Mammary microvascular endothelial cell (primary cell): Measurements from ENCODE around the gene BDH1. TPM values are rescaled to one million over a fixed set of nuclear protein-coding genes. Genes with fewer than 3 reads are reported as not detected.

Source experiments
- total RNA-seq: library from RNA; depleted of rRNA; stranded (reverse); fragments of >200 nt; gene quantifications from 2 replicates; pipeline ENCODE4 v1.2.3, GENCODE V29; 2015

Gene BDH1
- 4.2 and 5.2 TPM in 2 replicates for total RNA-seq

GRCh38 chr3:197555281-197556261, at the start of gene BDH1:
BDH1 (minus strand) TSS chr3:197555968; CDS start chr3:197546443, 9,525 bp downstream.

Other genes starting within 250 kb of the BDH1 start
- 18.2 and 39.0 TPM in 2 replicates for gene RUBCN, start 180.9 kb upstream of the BDH1 start, total RNA-seq
- gene FYTTD1, start 193.9 kb upstream of the BDH1 start, total RNA-seq = 41.6 and 48.7 TPM in 2 replicates
- gene LRCH3, start 235.3 kb upstream of the BDH1 start, total RNA-seq = 13.1 and 16.3 TPM in 2 replicates